GM18858 (cell line): ENCODE results near the gene FLNA.
"Not testable (repeated sequence)": the region's sequence is repeated elsewhere in the genome, so short reads cannot be mapped to it uniquely, and the experiment has no call there.

ENCODE experiments used
- ATAC-seq: cut with Tn5 transposase; IDR thresholded peaks from one replicate; pipeline ENCODE4 v1.9.1; 2021; ENCODE audit not compliant: unreplicated experiment

FLNA gene, protein sequence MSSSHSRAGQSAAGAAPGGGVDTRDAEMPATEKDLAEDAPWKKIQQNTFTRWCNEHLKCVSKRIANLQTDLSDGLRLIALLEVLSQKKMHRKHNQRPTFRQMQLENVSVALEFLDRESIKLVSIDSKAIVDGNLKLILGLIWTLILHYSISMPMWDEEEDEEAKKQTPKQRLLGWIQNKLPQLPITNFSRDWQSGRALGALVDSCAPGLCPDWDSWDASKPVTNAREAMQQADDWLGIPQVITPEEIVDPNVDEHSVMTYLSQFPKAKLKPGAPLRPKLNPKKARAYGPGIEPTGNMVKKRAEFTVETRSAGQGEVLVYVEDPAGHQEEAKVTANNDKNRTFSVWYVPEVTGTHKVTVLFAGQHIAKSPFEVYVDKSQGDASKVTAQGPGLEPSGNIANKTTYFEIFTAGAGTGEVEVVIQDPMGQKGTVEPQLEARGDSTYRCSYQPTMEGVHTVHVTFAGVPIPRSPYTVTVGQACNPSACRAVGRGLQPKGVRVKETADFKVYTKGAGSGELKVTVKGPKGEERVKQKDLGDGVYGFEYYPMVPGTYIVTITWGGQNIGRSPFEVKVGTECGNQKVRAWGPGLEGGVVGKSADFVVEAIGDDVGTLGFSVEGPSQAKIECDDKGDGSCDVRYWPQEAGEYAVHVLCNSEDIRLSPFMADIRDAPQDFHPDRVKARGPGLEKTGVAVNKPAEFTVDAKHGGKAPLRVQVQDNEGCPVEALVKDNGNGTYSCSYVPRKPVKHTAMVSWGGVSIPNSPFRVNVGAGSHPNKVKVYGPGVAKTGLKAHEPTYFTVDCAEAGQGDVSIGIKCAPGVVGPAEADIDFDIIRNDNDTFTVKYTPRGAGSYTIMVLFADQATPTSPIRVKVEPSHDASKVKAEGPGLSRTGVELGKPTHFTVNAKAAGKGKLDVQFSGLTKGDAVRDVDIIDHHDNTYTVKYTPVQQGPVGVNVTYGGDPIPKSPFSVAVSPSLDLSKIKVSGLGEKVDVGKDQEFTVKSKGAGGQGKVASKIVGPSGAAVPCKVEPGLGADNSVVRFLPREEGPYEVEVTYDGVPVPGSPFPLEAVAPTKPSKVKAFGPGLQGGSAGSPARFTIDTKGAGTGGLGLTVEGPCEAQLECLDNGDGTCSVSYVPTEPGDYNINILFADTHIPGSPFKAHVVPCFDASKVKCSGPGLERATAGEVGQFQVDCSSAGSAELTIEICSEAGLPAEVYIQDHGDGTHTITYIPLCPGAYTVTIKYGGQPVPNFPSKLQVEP (N-terminal part only)

DNA sequence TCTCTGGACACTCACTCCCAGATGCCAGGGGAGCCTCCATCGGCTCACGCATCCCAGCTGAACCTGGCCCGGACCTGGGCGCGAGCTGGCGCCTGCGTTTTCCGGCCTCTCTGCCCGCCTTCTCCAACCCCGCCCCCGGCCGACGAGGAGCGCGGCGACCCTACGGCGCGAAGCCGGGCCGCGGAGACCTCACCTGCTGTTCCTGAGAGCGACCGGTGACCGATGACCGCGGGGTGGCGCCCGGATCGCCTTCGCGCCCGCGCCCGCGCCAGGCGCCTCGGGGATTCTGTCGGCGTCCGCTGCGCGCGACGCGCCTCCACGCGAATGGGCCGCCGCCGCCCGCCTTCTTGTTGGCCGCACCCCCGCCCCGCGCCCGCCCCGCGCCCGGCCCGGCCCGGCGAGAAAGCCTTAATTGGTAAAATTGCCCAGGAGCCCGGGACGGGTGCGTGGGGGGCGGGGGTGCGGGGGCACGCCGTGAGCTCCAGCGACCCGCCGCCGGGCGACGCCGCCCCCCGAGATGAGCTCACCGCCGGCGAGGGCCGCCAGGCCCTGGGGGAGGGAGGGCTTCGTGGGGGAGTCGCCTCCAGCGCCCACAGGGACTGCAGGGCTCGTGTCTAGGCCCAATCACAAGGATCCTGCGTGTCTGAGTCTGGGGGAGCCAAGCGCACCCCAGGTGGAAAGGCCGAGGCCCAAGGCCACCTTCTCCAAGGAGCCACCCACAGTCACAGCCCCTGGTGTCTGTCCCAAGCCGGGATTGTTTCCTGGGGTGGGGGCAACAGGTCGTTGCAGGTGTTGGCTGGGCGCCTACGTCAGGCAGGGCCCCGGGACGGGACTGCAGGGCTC lies at the start of gene FLNA:
TSS of gene FLNA (minus strand) at position 322 of the 843 bp plus-strand sequence. CDS start 3,389 bp downstream, outside the sequence.
- no peak for ATAC-seq

- no peak for ATAC-seq
Observed at GRCh38 chrX:154420402-154420756, 45.9 kb upstream of the FLNA start.

DNA sequence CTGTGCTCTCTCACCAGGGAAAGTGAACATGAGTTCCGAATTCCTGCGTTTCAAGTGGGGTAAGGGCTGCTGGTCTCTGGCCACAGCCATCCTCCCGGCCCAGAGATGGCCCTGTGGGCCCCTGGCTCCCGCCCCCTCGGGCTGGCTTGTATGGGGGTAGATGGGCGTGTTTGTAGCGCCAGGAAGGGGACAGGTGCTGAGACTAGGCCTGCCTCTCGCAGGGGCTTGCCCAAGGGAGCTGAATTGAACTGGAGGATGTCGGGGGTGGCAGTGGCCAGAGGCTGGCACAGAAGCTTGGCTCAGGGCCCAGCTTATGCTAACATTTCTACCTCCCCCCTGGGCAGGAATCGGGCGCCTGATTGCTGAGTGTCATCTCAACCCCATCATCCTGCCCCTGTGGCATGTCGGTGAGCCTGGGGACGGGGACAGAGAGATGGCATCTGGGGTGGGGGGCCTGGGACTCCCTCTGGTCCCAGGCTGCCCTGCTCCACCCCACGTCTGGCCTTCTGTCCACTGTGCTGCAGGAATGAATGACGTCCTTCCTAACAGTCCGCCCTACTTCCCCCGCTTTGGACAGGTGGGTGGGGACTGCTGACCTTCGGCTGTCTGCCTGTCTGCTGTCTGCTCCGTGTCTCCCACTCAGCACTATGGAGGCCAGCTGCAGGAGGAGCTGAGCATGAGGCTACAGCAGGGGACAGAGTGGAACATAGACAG lies 45.4 kb upstream of the FLNA start:
- ATAC-seq, result no peak

DNA sequence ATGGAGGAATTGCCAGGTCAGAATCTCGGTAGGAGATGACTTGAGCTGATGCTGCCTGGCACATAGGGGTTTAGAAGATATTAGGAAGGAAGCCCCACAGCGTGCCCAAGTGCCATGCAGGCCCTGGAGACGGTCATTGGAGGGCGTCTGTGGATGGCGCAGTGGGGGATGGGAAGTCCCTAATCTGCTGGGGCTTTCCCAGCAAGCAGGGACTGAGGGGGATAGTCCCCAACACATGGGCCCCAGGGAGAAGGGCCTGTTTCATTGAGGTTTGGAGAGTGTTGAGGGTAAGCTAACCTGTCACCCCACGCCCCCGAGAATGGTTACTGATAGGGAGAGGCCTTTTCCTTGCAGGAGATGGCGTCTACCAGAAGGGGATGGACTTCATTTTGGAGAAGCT lies 44.8 kb upstream of the FLNA start:
- no peak for ATAC-seq

GRCh38 chrX:154417157-154417556 lies 42.7 kb upstream of the FLNA start:
- ATAC-seq, result no peak

DNA sequence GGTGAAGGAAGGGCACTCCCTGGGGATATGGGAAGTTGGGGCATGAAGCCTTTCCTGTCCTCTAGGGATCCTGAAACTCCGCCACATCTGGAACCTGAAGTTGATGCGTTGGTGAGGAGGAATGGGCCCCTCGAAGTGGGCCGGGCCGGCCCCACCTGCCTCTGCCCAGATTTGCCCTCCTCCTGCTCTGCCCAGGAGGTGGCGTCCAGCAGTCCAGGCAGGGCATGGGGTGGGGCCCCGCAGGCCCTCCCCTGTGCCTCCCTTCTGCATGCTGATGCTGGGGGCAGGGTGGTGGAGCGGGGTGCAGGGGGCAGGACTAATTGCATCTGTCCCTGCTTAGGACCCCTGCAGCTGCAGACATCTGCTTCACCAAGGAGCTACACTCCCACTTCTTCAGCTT lies 38.7 kb upstream of the FLNA start:
- no peak for ATAC-seq

- ATAC-seq, result no peak
Observed at GRCh38 chrX:154412468-154412867, 38.0 kb upstream of the FLNA start.

DNA sequence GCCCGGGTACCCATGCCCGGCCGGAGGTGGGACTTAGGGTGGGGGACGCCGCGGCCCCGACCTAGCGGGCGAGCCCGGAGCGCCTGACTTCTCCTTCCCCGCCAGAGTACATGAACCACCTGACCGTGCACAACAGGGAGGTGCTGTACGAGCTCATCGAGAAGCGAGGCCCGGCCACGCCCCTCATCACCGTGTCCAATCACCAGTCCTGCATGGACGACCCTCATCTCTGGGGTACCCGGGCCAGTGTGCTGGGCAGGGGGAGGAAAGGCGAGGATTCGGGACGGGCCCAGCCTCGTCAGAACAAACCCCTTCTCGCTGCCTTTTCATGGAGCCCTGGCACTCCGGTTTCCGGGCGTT lies 37.5 kb upstream of the FLNA start:
- ATAC-seq, result no peak

- ATAC-seq, result no peak
Observed at GRCh38 chrX:154409222-154409871, 34.9 kb upstream of the FLNA start, which contains the start of gene DNASE1L1. TSS of gene DNASE1L1 (minus strand) at chrX:154409254. CDS start at chrX:154405568, 3,686 bp downstream.

DNA sequence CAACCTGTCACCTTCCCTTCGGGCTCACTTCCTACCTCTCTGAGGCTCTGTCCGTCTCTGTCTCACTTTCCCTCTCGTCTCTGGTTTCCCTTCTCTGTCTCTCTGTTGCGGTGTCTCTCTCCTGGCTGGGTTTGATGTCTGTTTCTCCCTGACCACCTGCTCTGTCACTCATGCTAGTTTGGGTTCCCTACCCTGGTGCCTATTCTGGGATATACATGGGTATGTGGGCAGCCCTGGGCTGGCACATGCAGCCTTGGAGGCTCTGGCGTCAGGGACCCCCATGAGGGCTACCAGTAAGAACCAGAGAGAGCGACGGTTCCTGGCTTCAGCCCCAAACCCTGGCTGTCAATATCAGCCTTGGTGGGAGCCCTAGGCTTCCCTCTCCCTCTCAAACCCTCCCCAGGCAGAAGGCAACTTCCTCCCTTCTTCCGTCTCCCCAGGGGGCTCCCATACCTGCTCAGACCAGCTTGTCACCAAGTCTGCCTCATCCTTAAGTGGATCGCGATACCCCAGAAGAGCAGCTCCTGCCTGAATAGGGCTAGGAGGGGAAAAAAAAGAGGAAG lies 34.3 kb upstream of the FLNA start:
- no peak for ATAC-seq

DNA sequence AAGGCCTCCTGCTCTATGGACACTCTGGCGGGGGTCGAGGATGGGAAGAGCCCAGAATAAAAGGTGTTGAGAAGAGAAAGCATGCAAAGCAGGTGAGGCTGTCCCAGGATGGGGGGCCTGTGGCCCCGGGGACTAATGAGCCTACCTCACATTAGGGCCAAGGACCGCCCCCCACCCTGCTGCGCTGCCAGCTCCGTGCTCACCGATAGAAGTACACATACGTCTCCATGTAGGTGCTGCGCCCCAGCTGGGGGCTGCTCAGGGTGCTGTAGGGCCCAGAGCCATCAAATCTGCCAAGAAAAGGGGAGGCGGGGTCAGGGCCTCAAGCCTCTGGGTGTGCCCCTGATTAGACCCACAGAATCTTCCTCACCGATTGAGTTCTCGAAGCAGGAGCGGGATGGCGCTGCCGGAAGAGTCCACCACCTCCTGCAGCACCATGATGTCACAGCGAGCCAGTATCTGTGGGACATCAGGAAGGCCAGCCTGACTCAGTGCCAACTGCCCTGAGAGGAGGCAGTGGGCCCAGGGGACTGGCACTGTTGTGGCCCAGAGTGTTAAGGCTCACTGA lies 30.3 kb upstream of the FLNA start:
- ATAC-seq, result no peak

GRCh38 chrX:154403858-154404257 lies 29.4 kb upstream of the FLNA start:
- ATAC-seq, result no peak

DNA sequence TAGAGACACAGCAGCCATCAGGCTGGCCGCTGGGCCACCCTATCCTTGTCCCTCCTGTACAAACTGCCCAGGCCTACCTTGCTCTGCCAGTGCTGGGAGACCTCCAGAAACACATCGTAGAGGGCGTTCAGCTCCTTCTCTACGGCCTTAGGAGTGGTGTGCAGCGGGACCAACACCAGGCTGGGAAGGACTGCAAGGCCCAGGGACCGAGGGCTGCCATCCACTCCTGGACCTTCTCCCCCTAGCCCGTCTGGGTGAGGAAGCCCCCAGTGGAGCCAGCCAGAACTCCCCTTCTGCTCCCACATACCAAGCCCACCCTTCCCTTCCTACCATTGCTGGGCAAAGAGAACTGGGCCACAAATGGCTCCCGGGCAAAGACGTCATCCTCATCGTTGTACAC lies 28.8 kb upstream of the FLNA start:
- ATAC-seq, result no peak

GRCh38 chrX:154402622-154403127 lies 28.2 kb upstream of the FLNA start:
- no peak for ATAC-seq

DNA sequence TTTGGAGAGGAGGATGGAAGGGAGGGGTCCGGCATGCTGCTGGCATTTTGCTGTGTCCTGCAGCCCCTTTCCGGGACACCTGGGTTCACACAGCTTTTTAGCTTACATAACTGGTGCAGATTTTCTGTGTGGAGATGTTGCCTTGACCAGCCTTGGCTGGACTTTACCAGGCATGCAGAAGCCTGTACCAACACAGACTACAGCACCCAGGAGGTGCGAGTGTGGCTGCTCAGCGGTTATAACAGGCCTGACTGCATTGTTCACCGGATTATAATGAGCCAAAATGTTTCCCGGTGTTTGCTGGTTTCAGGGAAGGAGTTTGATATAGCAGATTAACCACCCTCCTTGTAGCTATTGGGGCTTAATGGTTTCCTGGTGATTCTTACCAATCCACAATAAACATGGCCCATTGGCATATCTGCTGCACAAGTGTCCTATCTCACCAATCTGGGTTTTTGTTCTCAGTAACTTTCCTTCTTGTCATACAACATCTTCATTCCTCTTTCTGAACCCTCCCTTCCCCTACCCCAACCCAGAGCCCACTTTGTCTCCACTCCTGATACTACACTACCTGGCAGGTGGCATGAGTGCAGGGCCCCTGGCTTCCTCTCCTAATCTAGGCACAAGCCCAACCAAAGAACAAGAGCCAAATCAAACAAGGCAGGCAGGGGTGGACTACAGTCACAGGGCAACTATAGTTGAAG lies 27.6 kb upstream of the FLNA start:
- ATAC-seq, result no peak

DNA sequence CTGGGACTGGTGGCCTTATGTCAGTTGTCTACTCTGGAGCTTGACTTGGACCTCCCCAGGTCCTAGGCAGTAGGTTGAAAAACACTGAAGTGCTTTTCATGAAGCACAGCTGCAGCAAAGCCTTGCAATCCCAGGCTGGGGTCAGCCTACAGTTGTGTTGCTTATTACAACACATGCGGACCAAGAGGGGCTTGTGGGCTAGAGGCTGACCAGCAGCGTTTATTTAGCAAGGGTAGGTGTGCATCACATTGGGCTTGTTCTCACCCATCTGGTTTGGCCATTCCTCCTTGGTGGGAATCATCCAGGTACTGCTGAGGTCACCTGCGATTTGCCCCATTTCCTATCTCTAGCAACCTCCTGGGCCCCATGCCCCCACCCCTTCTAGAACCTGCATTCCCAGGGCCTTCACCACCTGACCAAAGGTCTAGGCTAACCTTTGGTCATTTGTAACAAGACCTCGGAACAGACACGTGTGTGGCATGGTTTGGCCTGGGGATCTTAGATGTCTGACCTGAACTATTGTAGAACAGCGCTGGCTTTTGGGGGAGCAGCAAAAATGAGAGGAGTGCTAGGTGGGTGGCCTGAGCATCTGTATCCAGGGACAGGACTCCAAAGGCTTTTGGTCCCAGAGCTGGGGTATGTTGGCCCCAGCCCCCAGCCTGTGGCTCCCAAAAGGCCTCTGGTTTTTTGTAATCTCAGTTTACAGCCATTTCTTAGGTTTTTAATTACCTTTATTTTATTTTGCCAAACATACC lies 26.8 kb upstream of the FLNA start:
- no peak for ATAC-seq

GRCh38 chrX:154400369-154400817 lies 26.0 kb upstream of the FLNA start:
- ATAC-seq, result not testable (repeated sequence)
